ENCODE measurements around the gene SKAP2.

The SKAP2 gene

GRCh38 chr7:26629696-26630095 lies 234.7 kb downstream of the SKAP2 start:
- peak; percentile 32 for DNase-seq

- no peak for DNase-seq
Measured at GRCh38 chr7:26627891-26628341, 236.5 kb downstream of the SKAP2 start.

GRCh38 chr7:26627221-26627620 lies 237.2 kb downstream of the SKAP2 start:
- DNase-seq = no peak

GRCh38 chr7:26626687-26627086 lies 237.7 kb downstream of the SKAP2 start:
- no peak for DNase-seq

GRCh38 chr7:26626156-26626555 lies 238.2 kb downstream of the SKAP2 start:
- DNase-seq = no peak

- DNase-seq = no peak
Measured at GRCh38 chr7:26625286-26625685, 239.1 kb downstream of the SKAP2 start.

GRCh38 chr7:26624839-26625238 lies 239.6 kb downstream of the SKAP2 start:
- DNase-seq = no peak

- DNase-seq = no peak
Measured at GRCh38 chr7:26624431-26624830, 240.0 kb downstream of the SKAP2 start.

GRCh38 chr7:26620352-26620751 lies 244.0 kb downstream of the SKAP2 start:
- DNase-seq = peak; percentile 8

- DNase-seq = no peak
Measured at GRCh38 chr7:26619348-26619984, 244.9 kb downstream of the SKAP2 start.

GRCh38 chr7:26618898-26619297 lies 245.5 kb downstream of the SKAP2 start:
- DNase-seq = no peak

- DNase-seq = no peak
Measured at GRCh38 chr7:26618449-26618848, 245.9 kb downstream of the SKAP2 start.

Measured in hematopoietic multipotent progenitor cell treated with erythropoietin and hydrocortisone succinate and interleukin-3 and kit ligand, for 8 days (in vitro differentiated cells).